ENCODE data around the gene QSOX1.

Gene QSOX1

GRCh38 chr1:180157108-180157507 is 2.4 kb downstream of the QSOX1 start:
- TF ChIP-seq GATA2 (IDR thresholded peaks at IDR 0.05; ENCODE audit: low read depth, low read length) (no peak), GATA3 (IDR thresholded peaks at IDR 0.05; ENCODE audit: low read depth, low read length) (no peak)

- no peak for TF ChIP-seq GATA2 (IDR thresholded peaks at IDR 0.05; ENCODE audit: low read depth, low read length)
- no peak for TF ChIP-seq GATA3 (IDR thresholded peaks at IDR 0.05; ENCODE audit: low read depth, low read length)
These were observed 2.9 kb downstream of the QSOX1 start for GRCh38 chr1:180157576-180158057.

GRCh38 chr1:180158149-180159147 is 3.8 kb downstream of the QSOX1 start:
- TF ChIP-seq GATA2 (IDR thresholded peaks at IDR 0.05; ENCODE audit: low read depth, low read length) = no peak
- TF ChIP-seq GATA3 (IDR thresholded peaks at IDR 0.05; ENCODE audit: low read depth, low read length) = no peak

- no peak for TF ChIP-seq GATA2 (IDR thresholded peaks at IDR 0.05; ENCODE audit: low read depth, low read length)
- no peak for TF ChIP-seq GATA3 (IDR thresholded peaks at IDR 0.05; ENCODE audit: low read depth, low read length)
These were observed 5.7 kb downstream of the QSOX1 start for GRCh38 chr1:180160357-180160756.

- TF ChIP-seq GATA2 (IDR thresholded peaks at IDR 0.05; ENCODE audit: low read depth, low read length) = no peak
- no peak for TF ChIP-seq GATA3 (IDR thresholded peaks at IDR 0.05; ENCODE audit: low read depth, low read length)
These were observed 8.4 kb downstream of the QSOX1 start for GRCh38 chr1:180163041-180163440.

- TF ChIP-seq GATA2 (IDR thresholded peaks at IDR 0.05; ENCODE audit: low read depth, low read length) (no peak), GATA3 (IDR thresholded peaks at IDR 0.05; ENCODE audit: low read depth, low read length) (no peak)
These were observed 10.4 kb downstream of the QSOX1 start for GRCh38 chr1:180165096-180165495.

- no peak for TF ChIP-seq GATA2 (IDR thresholded peaks at IDR 0.05; ENCODE audit: low read depth, low read length)
- TF ChIP-seq GATA3 (IDR thresholded peaks at IDR 0.05; ENCODE audit: low read depth, low read length) = no peak
These were observed 11.1 kb downstream of the QSOX1 start for GRCh38 chr1:180165509-180166435.

- TF ChIP-seq GATA2 (IDR thresholded peaks at IDR 0.05; ENCODE audit: low read depth, low read length) (no peak), GATA3 (IDR thresholded peaks at IDR 0.05; ENCODE audit: low read depth, low read length) (no peak)
These were observed 11.7 kb downstream of the QSOX1 start for GRCh38 chr1:180166436-180166800.

- TF ChIP-seq GATA3 (IDR thresholded peaks at IDR 0.05; ENCODE audit: low read depth, low read length) (no peak), GATA2 (IDR thresholded peaks at IDR 0.05; ENCODE audit: low read depth, low read length) (no peak)
These were observed 12.5 kb downstream of the QSOX1 start for GRCh38 chr1:180167021-180167701.

GRCh38 chr1:180167721-180168467 is 13.2 kb downstream of the QSOX1 start:
- TF ChIP-seq GATA3 (IDR thresholded peaks at IDR 0.05; ENCODE audit: low read depth, low read length) (no peak), GATA2 (IDR thresholded peaks at IDR 0.05; ENCODE audit: low read depth, low read length) (no peak)

- no peak for TF ChIP-seq GATA2 (IDR thresholded peaks at IDR 0.05; ENCODE audit: low read depth, low read length)
- no peak for TF ChIP-seq GATA3 (IDR thresholded peaks at IDR 0.05; ENCODE audit: low read depth, low read length)
These were observed 14.3 kb downstream of the QSOX1 start for GRCh38 chr1:180168786-180169639.

- TF ChIP-seq GATA3 (IDR thresholded peaks at IDR 0.05; ENCODE audit: low read depth, low read length) = no peak
- no peak for TF ChIP-seq GATA2 (IDR thresholded peaks at IDR 0.05; ENCODE audit: low read depth, low read length)
These were observed 15.0 kb downstream of the QSOX1 start for GRCh38 chr1:180169640-180170195.

All from SH-SY5Y (cell line).